HL-60 (cell line): ENCODE measurements around the gene PACRG.

ENCODE experiments used
- DNase-seq, 2 experiments: peaks; one replicate each; pipeline ENCODE4 v3.0.0-alpha.2; 2010 to 2020; ENCODE audit warnings: low read depth in 1 of 2, low spot score in 1 of 2
- H3K27ac ChIP-seq: fragments of 250-450 bp; sonication (Bioruptor Pico); replicated peaks from 2 replicates; pipeline ENCODE4 v1.5.1; 2020; ENCODE audit warnings: mild to moderate bottlenecking, moderate library complexity
- H3K27me3 ChIP-seq: fragments of 250-450 bp; sonication (Bioruptor Pico); 2 replicates; pipeline ENCODE4 v1.5.1; 2021; ENCODE audit warnings: mild to moderate bottlenecking, moderate library complexity; ENCODE audit not compliant: insufficient read depth, poor library complexity, severe bottlenecking
- H3K4me3 ChIP-seq: replicated peaks from 2 replicates; pipeline ENCODE4 v1.5.1; 2011; ENCODE audit warnings: mild to moderate bottlenecking, control low read depth, low read length; ENCODE audit not compliant: insufficient read depth
- CTCF ChIP-seq: IDR thresholded peaks from one replicate; pipeline ENCODE4 v1.5.1; 2011; ENCODE audit warnings: low read length, control low read depth, inconsistent platforms; ENCODE audit not compliant: insufficient read depth
- GABPA ChIP-seq: IDR thresholded peaks from 2 replicates; pipeline ENCODE4 v1.6.1; 2012; ENCODE audit warnings: low read depth
- POLR2AphosphoS5 ChIP-seq: IDR thresholded peaks from 2 replicates; pipeline ENCODE4 v1.6.1; 2012; ENCODE audit warnings: low read depth
- REST ChIP-seq: IDR thresholded peaks from 2 replicates; pipeline ENCODE4 v1.6.1; 2012; ENCODE audit warnings: low read depth; ENCODE audit not compliant: insufficient replicate concordance
- SPI1 ChIP-seq: IDR thresholded peaks from 2 replicates; pipeline ENCODE4 v1.6.1; 2012; ENCODE audit warnings: low read depth, mild to moderate bottlenecking, borderline replicate concordance

Gene PACRG

GRCh38 chr6:162898011-162898410 is 170.2 kb downstream of the PACRG start:
- Histone ChIP-seq H3K27ac (no peak overlapping the region), H3K27me3 (no peaks in the 10 kb centered on the region), H3K4me3 (no peak overlapping the region)
- no peak for DNase-seq
- no peak for TF ChIP-seq POLR2AphosphoS5
- TF ChIP-seq GABPA, result no peak
- TF ChIP-seq REST, result no peak
- TF ChIP-seq CTCF, result no peak
- TF ChIP-seq SPI1, result no peak

- Histone ChIP-seq H3K27ac (no peak overlapping the region), H3K4me3 (no peak overlapping the region), H3K27me3 (no peaks in the 10 kb centered on the region)
- no peak for TF ChIP-seq GABPA
- TF ChIP-seq REST, result no peak
- TF ChIP-seq CTCF, result no peak
- no peak for TF ChIP-seq POLR2AphosphoS5
- no peak for TF ChIP-seq SPI1
- no peak for DNase-seq
Observed at GRCh38 chr6:162899148-162899547, 171.4 kb downstream of the PACRG start.

GRCh38 chr6:162900503-162900902 is 172.7 kb downstream of the PACRG start:
- no peak for DNase-seq
- Histone ChIP-seq H3K27ac (no peak overlapping the region), H3K27me3 (no peaks in the 10 kb centered on the region), H3K4me3 (no peak overlapping the region)
- no peak for TF ChIP-seq REST
- TF ChIP-seq POLR2AphosphoS5, result no peak
- no peak for TF ChIP-seq CTCF
